Measurements from ENCODE around the gene MACO1. TPM values are rescaled to one million over a fixed set of nuclear protein-coding genes. Genes with fewer than 3 reads are reported as not detected.

The MACO1 gene, protein sequence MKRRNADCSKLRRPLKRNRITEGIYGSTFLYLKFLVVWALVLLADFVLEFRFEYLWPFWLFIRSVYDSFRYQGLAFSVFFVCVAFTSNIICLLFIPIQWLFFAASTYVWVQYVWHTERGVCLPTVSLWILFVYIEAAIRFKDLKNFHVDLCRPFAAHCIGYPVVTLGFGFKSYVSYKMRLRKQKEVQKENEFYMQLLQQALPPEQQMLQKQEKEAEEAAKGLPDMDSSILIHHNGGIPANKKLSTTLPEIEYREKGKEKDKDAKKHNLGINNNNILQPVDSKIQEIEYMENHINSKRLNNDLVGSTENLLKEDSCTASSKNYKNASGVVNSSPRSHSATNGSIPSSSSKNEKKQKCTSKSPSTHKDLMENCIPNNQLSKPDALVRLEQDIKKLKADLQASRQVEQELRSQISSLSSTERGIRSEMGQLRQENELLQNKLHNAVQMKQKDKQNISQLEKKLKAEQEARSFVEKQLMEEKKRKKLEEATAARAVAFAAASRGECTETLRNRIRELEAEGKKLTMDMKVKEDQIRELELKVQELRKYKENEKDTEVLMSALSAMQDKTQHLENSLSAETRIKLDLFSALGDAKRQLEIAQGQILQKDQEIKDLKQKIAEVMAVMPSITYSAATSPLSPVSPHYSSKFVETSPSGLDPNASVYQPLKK
- 11.5 and 15.0 TPM in 2 replicates for total RNA-seq

DNA sequence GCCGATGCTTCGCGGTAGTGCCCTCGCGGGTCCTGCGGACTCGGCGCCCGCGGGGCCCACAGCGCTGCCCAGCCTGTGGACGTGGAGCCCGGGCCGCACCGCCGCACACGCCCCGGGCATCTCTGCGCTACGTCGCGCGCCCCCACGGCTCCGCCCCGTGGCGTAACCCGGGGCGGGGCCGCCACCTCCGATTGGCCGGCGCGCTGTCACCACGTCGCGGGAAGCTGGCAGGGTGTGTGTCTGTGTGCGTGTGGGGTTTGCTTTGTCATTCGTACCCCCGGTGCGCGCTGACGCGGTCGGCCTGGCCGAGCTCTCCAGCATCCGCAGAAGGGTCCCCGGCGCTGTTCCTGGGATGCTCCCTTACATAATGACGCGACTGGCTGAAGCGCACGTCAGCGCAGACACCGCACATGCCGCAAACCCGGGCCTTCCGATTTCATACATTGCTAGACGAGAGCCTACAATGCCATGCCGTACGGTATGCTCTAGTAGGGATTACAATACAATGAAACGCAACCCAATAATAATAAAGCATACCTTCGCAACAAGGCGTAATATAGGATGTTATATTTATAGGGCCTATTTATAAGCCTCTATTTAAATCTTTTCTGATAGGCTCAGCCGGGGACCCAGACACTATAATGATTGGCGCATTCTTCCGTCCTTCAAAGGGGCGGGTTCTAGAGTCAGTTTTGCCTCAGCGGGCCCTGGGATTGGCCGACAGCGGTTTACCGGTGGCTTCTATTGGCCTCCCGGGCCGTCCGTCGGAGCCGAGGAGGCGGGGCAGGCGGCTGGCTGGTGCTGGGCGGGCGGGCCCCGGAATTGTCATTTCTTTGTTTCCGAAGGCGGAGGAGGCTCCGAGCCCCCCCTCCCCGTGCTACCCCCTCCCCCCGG lies at the start of gene MACO1:
MACO1 (plus strand) TSS at position 825 of the 894 bp plus-strand sequence. CDS start 202 bp downstream, outside the sequence.

DNA sequence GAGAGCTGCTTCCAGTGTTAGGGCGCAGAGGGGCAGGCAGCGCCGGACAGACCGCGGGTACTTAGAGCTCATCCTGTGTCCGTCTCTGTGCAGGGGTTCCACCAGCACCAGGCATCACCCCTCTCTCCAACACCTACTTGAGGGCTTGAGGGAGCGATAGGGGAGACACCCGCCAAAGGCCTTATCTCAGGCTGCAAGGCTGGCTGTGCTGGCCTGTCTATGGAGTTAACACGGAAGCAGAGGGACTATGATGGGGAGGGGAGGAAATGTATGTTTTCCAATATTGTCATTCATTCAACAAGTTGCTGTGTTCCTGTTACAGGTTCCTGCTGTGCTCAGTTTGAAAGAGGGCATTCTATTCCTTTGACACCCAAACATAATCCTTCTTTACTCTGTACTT lies 10.0 kb upstream of the MACO1 start, which contains the start of gene RHCE:
RHCE (minus strand) TSS at position 111 of the 400 bp plus-strand sequence; CDS start at position 72, 39 bp downstream.

DNA sequence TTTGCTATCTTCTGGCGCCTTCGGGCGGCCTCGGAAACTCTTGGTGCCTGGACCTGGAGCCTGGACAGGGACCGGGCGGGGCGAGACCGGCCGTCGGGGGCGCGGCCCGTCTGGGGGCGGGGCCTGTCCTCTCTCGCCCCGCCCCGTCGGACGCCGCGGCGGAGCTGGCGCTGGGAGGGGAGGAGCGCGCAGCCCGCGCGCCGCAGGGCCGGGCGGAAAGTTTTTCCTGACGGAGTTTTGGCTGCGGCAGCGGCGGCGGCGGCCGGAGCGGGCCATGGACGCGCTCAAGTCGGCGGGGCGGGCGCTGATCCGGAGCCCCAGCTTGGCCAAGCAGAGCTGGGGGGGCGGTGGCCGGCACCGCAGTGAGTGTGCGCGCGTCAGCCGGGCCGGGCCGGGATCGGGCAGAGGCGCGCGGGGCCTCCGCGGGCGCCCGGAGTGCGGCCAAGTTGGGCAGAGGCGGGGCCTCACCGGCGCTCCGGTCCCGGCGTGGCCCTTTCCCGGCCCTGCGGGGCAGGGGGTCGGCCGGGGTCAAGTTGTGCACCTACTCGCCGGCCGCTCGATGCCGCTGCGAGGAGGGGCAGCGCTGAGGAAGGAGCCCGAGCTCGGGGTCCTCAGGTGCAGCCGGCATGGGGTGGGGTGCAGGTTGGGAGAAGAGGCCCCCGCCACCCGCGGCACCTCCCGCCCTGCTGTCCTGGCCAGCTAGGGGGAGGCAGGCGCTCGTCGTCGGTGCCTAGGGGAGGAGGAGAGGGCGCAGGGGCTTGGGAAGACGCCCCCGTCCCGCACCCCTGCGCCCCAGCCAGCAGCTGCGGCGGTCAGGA lies 112.9 kb downstream of the MACO1 start, which contains the start of gene LDLRAP1:
LDLRAP1 (plus strand) TSS at position 182 of the 818 bp plus-strand sequence; CDS start at position 275, 93 bp downstream.

Other genes starting within 250 kb of the MACO1 start
- gene SYF2, start 198.4 kb upstream of the MACO1 start, total RNA-seq, result 32.6 and 33.5 TPM in 2 replicates
- 21.2 and 32.1 TPM in 2 replicates for gene RSRP1, start 183.4 kb upstream of the MACO1 start, total RNA-seq
- gene RHD, start 158.4 kb upstream of the MACO1 start, total RNA-seq, result not detected in 2 replicates
- 90.7 and 97.5 TPM in 2 replicates for gene TMEM50A, start 92.6 kb upstream of the MACO1 start, total RNA-seq
- 0.31 and 0.95 TPM in 2 replicates for gene RHCE, start 10.1 kb upstream of the MACO1 start, total RNA-seq
- 29.3 TPM in 2 replicates for gene LDLRAP1, start 112.7 kb downstream of the MACO1 start, total RNA-seq
- gene MAN1C1, start 185.9 kb downstream of the MACO1 start, total RNA-seq, result 1.1 TPM in 1 of 2 replicates, not detected in the other

All from hair follicular keratinocyte (primary cell).